Stimulated activated CD4-positive, alpha-beta T cell treated with anti-CD3 and anti-CD28 coated beads, Interleukin-4, amount 100 ng/mL, for 24 hours (primary cell): Measurements from ENCODE around the gene CAB39.
"Not testable (repeated sequence)": the region's sequence is repeated elsewhere in the genome, so short reads cannot be mapped to it uniquely, and the experiment has no call there.

Source experiments
- DNase-seq: peaks from one replicate; pipeline ENCODE4 v3.0.0-alpha.2; 2020

CAB39 gene

DNA sequence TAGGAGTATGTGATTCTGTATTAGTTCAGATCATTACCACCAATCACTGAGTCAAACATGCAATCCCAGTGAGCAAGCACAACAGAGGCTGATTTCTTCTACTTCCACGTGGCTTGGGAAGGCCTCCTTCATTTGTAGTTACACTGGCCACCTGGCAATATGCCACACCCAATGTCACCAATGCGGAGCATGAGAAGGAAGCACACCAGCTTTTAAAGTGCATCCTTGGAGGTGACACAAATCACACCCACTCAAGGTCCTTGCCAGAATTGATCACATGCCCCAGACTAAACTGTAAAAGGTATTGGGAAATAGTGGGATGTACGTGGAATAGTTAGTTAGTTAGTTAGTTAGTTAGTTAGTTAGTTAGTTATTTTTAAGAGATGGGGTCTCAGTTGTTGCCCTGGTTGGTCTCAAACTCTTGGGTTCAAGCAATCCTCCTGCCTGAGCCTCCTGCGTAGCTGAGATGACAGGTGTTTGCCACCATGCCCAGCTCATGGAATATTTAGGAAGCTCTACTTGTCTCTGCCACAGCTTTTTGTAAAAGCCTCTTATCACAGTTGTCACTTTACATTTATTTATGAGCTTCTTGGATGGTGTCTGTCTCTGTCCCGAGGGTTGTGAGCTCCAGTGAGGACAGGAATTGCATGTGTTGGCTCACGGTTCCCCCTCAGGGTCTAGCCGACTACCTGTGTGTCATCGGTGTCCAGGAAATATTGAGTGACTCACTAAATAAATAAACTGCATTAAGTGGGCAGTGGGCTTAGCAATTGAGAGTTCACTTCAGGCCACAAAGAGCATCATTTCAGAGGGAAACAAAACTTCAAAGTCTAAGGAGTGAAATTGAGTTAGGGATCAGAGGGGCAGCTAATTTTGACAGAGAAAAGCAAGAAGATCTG lies 28.1 kb upstream of the CAB39 start:
- no peak for DNase-seq

DNA sequence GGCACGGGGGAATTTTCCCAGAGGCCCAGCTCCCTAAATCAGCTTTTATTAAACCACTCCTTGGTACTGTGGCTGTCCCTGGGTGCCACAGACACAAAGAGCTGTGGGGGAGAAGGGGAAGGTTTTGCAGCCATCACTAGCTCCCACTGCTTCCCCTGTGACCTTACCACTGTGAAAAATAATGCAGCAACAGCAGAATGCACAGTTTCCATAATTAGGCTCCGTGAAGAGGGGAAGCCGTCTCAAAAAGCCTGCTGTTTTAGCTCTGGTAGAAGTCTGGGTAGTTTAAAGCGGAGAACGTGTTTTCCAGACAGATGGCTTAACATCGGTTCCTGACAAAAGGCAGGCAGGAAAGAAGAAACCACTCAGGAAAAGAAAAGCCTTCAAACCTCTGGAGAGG lies 27.5 kb upstream of the CAB39 start:
- no peak for DNase-seq

- DNase-seq: no peak
Measured at GRCh38 chr2:230687498-230687897, 25.1 kb upstream of the CAB39 start.

DNA sequence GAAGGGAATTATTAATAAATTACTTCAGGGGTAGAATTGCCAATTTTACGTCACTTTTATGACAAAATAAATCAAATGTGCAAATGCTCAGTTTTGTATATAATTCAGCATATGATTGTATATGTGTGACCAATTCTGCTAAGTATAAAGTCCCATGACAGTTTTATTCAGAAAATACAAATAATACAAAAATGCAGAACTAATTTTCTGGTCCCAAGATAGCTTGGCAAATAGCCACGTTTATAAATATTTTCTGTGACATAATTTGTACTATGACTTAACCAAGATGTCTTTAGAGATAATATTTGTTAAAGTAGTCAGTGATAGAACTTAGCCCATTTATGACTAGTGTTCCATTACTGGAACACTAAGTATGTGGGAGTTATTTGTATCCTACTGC lies 24.2 kb upstream of the CAB39 start:
- DNase-seq: no peak

- DNase-seq: no peak
Measured at GRCh38 chr2:230690439-230690838, 22.2 kb upstream of the CAB39 start.

GRCh38 chr2:230691005-230691647 lies 21.5 kb upstream of the CAB39 start:
- DNase-seq: no peak

DNA sequence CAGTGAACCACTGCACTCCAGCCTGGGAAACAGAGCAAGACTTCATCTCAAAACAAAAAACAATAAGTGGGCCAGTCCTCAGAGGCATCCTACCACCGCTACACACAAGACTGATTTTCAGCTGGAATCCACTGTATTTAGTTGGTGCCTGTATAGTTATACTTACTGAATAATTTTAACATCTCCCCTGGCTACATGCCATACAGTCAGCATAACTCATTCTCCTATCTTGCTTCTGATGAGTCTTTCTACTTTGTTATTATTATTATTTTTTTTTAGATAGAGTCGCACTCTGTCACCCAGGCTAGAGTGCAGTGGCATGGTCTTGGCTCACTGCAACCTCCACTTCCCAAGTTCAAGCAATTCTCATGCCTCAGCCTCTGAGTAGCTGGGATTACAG lies 19.9 kb upstream of the CAB39 start:
- no peak for DNase-seq

GRCh38 chr2:230693411-230693810 lies 19.2 kb upstream of the CAB39 start:
- no peak for DNase-seq

GRCh38 chr2:230694241-230694640 lies 18.4 kb upstream of the CAB39 start:
- no peak for DNase-seq

GRCh38 chr2:230695551-230695950 lies 17.1 kb upstream of the CAB39 start:
- DNase-seq: no peak

GRCh38 chr2:230696670-230697069 lies 16.0 kb upstream of the CAB39 start:
- no peak for DNase-seq

DNA sequence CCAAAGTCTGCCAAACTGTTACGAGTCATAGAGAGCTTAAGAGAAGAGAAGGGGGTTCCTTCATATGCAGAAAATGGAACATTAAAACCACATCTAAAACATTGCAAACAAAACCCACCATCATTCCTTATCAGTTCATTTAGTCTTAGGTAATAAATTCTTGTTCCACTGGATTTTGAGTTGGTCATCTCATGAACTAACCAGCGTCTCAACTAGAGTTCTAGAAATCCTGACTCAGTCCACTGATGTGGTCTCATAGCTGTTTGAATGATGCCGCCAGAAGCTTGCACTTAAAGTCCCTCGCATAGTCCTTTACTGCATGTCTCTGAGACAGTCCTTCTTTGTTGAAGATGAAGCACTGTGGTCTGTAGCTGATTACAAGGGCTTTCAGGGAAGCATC lies 15.0 kb upstream of the CAB39 start:
- DNase-seq: no peak

GRCh38 chr2:230698753-230699152 lies 13.9 kb upstream of the CAB39 start:
- DNase-seq: not testable (repeated sequence)

DNA sequence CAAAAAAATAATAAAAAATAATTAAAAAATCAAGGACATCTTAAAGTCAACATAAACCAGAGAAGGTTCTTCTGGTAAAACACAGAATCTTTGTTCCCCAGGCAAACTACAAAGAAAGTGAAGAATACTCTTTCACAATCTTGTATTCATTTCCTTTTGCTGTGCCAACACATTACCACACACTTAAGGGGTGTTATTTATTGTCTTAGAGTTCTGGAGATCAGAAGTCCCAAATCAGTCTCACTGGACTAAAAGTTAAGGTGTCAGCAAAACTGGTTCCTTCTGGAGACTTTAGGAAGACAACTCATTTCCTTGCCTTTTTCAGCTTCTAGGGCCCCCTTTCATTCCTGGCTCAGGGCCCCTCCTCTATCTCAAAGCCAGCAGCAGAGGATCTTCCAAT lies 12.2 kb upstream of the CAB39 start:
- no peak for DNase-seq

- no peak for DNase-seq
Measured at GRCh38 chr2:230701308-230701707, 11.3 kb upstream of the CAB39 start.

DNA sequence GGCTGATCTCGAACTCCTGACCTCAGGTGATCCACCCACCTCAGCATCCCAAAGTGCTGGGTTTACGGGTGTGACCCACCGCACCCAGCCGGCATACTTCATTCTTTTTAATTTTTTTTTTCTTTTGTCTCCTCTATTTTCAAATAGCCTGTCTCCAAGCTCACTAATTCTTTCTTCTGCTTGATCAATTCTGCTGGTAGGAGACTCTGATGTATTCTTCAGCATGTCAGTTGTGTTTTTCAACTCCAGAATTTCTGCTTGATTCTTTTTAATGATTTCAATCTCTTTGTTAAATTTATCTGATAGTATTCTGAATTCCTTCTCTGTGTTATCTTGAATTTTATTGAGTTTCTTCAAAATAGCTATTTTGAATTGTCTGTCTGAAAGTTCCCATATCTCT lies 10.2 kb upstream of the CAB39 start:
- not testable (repeated sequence) for DNase-seq

DNA sequence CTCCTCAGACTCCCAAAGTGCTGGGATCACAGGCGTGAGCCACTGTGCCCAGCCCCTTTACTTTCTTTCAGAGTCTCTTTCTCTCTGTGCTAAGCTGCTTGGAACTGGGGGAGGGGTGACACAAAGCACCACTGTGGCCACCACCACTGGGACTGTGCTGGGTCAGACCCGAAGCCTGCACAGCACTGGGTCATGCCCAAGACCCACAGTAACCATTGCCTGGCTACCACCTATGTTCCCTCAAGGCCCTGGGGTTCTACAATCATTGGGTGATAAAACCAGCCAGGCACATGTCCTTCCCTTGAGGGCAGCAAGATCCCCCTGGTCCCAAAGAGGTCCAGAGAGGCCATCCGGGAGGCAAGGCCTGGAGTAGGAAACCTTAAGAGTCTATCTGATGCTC lies 9.1 kb upstream of the CAB39 start:
- DNase-seq: no peak

GRCh38 chr2:230706053-230706521 lies 6.6 kb upstream of the CAB39 start:
- DNase-seq: no peak

DNA sequence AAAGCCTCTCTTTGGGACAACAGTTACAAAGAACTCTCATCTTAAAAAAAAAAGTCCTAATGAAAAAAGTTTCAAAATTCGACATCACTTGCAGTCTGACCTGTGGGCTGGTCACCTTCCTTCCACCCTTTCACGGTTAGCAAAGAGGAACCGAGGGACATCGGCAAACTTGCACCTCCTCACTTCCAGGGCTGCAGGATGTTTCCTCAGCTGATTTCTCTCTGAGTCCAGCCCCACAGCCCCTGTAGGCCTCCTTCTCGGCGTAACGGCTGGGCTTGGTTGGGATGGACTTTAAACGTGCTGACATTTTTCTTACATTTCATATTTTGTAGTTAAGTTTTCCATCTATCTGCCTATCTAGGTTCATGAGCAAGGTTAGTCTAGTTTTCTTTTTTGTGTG lies 5.7 kb upstream of the CAB39 start:
- DNase-seq: no peak

DNA sequence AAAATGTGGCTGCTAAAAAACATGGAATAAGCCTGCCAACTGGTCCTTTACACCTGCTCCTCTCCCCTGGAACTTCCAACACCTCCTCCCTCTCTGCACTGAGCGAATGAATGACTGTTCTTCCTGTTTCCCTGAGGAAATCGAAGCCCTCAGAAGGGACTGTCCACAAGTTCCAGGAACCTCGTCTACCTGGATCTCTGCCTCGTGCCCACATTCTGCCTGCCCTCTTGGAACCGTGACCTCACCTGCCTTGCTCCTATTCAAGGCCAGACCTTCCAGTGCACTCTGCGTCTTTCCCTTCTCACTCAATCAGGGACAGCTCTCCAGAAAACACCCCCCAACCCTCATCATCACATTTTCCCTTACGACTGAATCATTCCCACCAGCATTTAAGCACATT lies 4.4 kb upstream of the CAB39 start:
- no peak for DNase-seq

DNA sequence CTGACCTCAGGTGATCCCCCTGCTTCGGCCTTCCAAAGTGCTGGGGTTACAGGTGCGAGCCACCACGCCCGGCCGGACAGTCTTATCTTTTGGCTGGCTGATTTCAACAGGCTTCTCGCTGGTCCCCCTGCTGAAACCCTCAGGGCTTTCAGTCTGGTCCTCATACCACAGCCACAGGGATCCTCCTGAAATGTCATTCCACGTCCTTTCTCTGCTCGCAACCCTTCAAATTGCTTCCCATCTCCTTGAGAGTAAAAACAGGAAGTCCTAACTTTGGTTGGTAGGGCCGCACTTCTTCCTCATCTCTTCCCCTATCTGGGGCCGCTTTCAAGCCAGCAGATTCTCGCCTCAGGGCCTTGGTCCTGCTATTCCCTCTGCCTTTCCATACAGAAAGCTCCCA lies 1.4 kb upstream of the CAB39 start:
- no peak for DNase-seq

DNA sequence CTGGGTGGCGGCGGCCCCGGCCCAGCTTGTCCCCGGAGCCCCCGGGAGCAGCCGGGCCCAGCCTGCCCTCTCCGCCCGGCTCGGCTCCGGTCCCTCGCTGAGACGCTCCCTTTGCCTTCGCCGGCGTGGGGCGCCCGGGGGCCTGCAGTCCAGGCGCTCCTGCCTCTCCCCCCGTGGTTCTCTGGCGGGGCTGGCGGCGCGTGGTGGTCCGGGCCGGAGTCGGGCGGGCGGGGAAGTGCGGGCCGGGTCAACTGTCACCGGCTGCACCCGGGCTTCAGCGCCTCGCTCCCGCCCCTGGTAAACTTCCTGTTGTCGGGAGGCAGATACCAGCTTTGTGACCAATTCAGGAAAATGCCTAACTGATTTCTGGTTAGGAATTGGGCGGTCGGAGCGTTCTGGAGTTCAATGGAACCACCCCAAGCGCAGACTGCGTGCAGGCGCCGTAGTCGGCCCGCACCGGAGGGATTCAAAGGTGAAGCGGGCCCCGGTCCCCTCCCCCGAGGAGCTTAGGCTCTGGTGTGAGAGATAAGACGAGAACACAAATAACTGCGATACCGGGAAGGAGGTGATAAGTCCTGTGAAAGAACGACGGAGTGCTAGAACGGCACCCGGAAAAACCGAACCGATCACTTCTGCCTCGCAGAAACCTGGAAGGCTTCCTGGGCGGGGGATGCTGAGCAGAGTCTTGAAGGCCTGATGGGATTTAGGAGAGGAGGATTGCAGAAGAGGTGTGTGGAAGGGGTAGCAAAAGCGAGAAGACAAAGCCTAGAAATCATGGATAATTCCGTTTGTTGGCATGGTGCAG lies 891 bp downstream of the CAB39 start:
- DNase-seq: peak; percentile 42

GRCh38 chr2:230714136-230714480 lies 1.5 kb downstream of the CAB39 start:
- DNase-seq: peak; percentile 61

- no peak for DNase-seq
Measured at GRCh38 chr2:230715201-230715600, 2.6 kb downstream of the CAB39 start.
